NCI-H2171 (cell line): Measurements from ENCODE around the gene RNF208.
"Not testable (repeated sequence)": the region's sequence is repeated elsewhere in the genome, so short reads cannot be mapped to it uniquely, and the experiment has no call there.

ENCODE experiments used
- DNase-seq: peaks from one replicate; lab custom pipeline; 2025; lab: John Stamatoyannopoulos, UW

The RNF208 gene

DNA sequence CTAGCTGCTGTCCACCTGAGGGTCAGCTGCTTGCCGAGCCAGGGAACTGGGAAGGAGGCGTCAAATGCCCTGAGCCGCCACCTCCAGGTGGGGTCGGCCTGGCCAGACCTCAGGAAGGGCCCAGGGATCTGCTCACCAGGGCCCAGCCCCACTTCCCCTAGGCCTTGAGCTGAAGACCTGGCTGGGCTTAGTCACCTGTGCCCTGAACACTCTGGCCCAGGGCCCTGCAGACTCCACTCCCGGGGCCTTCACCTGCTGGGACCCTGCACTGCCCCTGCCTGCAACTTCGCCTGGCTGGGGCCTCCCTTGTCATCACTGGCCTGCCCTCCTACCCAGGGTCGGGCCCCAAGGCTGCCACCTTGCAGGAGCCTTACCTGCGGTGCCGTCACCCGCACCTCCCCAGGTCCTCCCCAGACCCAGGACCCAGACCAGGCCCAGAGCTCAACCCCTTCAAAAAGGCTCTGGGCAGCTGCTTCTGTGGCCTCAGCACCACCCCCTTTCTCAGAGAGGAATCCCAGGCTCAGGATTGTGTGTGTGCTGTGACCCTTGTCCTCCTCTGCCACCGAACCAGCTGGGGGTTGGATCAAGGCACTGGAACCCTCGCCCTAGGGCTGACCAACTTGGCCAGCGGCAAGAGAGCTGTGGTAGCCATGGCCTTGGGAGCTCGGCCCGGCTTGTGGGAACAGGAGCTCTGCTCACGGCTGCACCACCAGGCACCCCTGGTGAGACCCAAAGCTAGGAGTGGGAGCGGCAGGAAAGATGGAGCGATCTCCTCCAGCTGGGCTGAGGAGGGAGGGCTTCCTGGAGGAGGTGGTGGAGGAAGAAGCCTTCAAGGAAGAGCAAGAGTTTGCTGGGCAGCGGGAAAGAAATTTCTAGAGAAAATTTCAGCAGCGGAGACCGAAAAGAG, 31.9 kb upstream of the RNF208 start:
- DNase-seq: no peak

DNA sequence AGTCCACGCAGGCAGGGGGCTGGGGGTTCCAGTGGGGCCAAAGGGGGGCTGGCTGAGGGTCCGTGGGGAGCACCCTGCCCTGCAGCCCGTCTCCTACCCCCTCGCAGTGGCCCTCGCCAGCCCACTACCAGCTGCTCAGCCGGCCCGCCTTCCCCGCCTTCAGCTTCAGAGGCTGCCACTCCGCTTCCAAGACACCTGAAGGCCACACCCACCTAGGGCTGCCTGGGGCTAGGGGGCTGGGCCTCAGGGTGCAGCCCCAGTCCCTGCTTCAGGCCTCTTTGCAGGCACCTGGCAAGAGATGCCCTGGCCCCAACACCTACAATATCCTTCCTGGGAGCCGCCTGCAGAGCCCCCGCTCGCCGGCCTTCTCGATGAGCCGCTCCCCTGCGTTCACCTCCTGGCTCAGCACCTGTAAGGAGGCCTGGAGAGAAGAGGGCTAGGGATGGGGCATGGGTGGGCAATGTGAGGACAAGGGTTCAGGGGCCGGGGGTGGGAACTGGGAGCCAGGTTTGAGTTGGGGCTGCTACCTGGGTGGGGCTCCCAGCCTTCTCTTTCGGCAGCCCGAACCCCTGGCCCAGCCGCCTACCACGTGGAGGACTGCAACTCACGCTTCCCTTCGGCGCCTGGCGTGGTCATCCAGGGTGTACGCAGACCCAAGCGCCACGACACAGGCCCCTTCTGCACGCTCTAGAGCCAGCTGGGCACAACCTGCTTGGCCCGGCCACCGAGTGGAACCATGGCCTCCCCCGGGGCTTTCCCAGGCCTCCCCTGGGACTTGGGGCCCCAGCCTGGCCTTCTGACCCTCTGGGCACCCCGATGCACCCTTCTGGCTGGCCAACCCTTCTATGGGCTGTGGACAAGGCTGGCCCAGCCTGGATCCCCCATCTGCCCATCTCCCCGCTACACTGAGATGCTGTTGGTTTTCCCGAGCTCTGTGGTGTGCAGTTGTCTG, 30.8 kb upstream of the RNF208 start:
- DNase-seq: no peak

DNA sequence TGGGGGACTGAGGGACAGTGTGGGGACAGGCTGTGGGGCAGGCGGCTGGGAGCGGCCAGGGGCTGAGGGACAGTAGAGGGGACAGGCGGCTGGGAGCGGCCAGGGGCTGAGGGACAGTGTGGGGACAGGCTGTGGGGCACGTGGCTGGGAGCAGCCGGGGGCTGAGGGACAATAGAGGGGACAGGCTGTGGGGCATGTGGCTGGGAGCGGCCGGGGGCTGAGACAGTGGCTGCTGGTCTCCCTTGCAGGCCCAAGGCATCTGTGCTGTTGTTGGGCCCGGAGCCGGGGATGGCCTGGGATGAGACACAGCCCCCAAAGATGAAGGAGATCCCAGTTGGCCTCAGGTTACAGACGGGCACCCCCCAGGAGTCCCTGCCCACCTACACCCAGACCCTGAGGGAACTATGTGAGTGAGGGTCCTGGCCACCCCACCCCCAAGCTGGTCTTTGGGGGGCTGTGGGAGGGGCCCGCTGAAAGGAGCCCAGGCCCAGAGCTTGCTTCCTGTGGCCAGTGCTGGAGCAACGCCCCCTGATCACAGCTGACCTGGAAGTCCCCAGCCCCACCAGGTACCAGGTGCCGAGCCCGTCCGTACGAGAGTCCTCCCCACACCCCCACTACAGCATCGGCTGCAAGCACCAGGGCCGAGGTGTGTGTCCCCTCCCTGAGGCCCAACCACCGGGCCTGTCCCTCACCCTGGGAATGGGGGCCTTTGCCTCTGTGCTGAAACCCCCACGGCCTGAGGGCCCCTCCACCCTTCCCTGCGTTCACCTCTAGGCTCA, 29.6 kb upstream of the RNF208 start:
- DNase-seq: no peak

DNA sequence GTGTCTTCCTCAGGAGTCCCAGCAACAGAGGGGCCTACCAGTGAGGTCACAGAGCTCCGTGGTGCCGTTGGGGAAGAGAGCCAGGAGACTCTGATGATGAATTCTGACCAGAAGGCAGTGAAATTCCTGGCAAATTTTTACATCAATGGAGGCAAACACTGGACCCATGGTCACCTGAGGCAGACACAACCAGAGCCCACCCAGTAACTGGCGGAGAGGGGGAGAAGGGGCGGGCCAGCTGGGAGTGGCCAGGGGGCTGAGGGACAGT, 29.1 kb upstream of the RNF208 start, which contains the start of gene STPG3:
Gene STPG3, plus strand, starts transcription at position 93 of the 268 bp plus-strand sequence. Its CDS starts 1 bp downstream, at position 94.
- DNase-seq: no peak

DNA sequence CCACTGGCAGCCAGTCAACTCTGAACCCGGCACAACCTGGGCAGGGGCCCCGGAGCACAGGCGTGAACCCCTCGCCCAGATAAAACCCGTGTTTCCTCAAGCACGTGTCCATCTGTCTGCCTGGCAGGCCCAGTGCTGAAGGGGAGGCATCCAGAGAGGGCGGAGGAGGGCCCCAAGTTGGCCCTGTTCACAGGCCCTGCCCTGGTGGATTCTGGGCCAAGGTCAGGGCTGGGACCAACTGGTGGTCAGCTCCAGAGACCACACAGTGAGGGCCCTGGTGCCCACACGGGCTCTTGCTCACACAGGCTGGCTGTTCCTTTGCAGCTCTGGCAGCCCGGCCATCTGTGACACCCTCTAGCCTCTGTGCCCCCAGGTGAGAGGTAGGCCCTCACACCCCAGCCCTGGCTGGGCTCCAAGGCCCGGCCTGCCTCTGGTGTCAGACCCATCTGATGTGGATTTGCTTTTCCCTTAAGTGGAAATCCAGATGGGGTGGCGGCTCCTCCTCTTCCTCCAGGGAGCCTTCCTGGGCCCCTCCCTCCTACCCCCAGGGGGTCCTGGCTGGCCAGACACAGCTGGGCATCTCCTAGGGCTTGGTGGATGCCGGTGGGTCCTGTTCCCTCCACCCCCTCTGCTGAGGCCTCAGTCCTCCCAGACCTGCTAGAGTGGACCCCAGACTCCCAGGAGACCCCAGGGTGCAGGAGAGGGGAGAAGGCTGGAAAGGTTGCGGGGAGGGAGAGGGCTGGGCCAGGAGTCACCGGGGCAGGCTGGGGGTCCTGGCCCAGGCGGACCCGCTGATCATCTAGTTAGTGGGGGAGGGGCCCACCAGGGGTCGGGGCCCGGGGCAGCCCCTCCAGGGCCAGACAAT, 28.5 kb upstream of the RNF208 start:
- no peak for DNase-seq

DNA sequence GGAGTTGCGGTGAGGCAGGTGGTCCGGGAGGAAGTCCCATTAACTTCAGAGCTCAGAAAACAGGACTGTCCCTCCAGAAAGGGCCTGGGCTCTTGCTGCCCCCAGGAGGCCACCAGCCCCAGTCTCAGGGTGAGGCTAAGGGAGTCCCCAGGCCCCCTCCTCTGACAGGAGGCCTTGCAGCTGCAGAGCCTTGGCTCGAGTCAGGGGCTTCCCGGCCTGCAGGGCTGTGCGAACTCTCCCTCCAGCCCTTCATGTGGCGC, 25.8 kb upstream of the RNF208 start:
- DNase-seq: no peak

DNA sequence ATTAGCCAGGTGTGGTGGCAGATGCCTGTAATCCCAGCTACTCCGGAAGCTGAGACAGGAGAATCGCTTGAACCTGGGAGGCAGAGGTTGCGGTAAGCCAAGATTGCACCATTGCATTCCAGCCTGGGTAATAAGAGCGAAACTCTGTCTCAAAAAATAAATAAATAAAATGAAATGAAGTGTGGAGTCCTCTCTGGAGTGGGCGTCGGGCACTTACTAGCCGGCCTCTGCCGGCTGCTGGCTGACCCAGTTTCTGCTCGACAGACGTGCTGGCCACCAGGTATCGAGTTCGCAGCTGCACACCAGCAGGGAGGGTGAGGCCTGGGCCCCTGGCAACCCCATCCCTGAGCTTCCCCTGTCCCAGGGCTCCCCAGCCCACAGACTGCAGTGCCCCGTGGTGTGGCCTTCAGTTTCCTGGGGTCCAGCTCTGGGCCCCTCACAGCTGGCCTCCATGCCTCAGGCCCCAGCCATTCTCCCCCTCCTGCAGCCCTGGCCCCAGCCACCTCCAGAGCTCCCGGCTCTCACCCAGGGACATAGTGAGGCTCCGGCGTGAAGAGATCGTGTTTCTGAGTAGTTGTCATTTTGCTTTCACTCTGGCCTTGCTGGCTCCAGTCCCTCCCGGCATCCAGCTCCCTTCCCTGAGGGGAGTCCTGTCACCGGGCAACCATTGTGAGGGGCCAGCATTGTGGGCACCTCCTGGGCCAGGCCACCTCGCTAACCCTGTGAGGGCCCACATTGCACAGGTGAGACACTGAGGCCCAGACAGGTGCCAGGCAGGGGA, 25.3 kb upstream of the RNF208 start:
- no peak for DNase-seq

DNA sequence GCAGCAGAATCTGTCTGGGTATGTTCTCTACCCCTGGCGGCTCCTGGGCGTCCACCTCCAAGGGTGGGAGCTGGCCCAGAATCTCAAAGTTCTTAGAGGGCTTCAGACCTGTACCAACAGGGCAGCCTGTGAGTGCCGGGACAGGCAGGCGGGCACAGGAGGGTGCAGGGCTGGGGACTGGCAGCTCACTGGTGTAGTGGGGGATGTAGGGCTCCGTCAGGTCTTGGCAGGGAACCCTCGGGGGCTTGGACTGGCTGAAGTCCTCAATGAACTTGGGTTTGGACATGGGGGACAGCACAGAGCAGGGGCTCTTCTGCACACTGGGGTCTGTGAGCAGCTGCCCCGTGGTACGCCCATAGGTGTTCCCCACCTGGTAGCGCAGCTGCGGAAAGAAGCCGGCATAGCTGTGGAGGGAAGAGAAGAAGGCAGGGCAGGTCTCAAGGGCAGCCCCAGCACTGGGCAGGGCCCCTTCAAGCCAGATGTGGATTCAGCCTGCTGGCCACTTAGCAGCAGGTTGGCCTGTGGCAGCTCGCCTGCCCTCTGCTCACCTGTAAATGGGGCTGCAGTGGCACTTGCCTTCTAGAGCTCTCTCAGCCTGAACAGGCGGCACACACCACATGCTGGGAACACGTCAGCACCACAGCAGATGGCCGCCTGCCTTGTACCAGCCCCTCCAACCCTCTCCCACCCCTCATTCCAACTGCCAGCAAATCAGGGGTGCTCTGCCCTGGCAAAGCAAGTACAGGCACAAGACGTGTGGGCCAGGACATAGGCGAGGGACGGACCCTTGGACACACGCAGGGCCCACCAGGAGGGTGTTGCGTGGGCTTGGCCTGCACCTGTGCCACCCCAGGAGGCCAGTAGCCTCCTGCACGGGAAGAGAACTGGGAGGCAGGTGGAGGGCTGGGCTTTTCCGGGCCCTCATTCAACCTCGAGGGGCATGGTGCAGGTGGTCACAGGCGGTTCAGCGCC, 23.7 kb upstream of the RNF208 start:
- peak; percentile 84 for DNase-seq

DNA sequence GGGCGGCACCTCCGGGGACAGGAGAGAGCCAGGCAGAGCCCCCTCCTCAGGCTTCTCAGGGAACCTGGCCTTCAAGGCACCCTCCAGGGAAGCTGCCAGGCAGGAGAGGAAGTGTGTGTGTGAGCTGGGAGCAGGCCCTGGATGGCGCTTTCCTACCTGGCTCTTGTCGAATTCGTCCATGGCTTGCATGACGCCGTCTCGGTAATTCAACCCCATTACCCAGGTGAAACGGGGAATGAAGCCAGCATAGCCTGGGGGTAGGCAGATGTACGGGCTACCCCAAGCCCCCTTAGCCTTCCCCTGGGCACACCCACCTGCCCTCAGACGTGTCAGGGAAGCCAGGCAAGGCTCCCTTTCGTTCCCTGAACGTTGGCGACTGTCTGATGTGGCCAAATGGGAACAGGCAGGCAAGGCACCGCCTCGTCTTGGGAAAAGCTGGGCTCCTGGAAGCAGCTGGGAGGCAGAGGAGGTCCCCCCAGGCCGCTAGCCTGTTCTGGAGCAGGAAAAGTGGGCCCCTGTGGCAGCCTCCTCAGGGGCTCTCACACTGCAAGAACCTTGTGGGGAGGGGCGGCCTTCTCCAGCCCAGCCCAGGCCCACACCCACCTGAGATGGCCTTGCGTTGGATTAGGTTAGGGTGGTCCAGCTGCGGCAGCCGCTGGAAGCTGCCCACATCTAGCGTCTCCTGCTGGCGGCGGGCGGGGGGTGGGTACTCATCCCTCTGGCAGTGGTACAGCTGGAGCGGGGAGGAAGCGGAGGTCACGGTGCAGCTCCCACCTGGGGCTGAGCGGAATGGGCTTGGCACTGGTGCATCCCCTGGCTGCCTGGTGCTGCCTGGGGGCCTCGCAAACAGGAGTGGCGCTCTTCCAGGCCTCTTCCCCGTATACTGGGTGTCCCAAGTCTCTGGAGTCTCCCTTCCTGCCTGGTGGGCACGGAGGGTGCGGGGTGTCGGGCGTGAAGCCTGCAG, 22.7 kb upstream of the RNF208 start:
- peak; percentile 42 for DNase-seq

DNA sequence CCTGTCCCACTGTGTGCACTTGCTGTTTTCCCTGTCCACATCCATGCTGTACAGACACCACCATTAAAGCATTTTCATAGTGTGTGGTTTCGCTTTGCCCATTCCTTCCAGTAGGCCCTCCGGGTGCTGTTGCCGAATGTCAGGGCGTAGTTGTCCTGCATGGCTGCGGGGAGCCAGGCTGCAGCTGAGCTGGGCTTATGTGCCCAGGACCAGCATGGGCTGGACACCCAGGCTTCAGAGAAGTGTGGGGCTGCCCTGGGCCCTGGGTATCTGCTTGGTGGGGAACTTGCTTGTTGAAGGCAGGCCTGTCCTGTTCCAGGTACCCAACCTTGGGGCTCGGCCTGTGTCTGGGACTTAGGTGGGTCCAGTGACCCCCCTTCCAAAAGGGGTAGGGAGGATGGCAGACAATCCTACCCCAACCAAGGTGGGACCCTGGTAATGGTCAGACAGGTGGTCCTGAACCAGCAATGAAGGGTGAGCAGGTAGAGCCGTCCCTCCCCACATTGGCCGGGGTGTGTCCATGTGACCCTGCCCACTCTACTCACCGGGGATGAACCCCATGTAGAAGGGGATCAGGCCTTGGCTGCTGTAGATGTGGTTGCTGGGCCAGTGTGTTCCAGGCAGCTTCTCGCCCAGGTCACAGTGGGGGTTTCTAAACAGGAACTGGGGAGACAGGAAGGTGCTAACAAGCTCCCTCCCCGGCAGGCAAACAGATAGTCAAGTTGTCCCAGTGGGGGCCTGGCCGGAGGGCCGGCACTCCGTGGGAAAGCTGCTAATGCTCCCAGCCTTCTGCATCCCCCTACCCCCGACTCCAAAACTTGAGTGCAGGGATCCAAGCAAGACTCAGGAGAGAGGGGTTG, 21.8 kb upstream of the RNF208 start:
- no peak for DNase-seq

DNA sequence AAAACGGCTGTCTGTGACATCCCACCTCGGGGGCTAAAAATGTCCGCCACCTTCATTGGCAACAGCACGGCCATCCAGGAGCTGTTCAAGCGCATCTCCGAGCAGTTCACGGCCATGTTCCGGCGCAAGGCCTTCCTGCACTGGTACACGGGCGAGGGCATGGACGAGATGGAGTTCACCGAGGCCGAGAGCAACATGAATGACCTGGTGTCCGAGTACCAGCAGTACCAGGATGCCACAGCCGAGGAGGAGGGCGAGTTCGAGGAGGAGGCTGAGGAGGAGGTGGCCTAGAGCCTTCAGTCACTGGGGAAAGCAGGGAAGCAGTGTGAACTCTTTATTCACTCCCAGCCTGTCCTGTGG, 21.2 kb upstream of the RNF208 start:
- DNase-seq: not testable (repeated sequence)

DNA sequence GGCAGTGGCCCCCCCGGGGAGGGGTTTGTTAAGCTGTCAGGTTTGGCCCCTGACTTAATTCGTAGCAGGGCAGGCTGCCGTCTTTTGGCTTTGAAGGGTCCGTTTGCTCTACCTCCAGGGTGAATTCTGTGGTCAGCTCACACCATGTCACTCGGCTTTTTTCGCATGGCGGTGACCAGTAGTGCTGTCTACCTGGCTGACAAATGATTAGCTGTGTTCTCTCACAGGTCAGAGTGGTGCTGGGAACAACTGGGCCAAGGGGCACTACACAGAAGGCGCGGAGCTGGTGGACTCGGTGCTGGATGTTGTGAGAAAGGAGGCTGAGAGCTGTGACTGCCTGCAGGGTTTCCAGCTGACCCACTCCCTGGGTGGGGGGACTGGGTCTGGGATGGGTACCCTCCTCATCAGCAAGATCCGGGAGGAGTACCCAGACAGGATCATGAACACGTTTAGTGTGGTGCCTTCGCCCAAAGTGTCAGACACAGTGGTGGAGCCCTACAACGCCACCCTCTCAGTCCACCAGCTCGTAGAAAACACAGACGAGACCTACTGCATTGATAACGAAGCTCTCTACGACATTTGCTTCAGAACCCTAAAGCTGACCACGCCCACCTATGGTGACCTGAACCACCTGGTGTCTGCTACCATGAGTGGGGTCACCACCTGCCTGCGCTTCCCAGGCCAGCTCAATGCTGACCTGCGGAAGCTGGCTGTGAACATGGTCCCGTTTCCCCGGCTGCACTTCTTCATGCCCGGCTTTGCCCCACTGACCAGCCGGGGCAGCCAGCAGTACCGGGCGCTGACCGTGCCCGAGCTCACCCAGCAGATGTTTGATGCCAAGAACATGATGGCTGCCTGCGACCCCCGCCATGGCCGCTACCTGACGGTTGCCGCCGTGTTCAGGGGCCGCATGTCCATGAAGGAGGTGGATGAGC, 20.5 kb upstream of the RNF208 start:
- no peak for DNase-seq

DNA sequence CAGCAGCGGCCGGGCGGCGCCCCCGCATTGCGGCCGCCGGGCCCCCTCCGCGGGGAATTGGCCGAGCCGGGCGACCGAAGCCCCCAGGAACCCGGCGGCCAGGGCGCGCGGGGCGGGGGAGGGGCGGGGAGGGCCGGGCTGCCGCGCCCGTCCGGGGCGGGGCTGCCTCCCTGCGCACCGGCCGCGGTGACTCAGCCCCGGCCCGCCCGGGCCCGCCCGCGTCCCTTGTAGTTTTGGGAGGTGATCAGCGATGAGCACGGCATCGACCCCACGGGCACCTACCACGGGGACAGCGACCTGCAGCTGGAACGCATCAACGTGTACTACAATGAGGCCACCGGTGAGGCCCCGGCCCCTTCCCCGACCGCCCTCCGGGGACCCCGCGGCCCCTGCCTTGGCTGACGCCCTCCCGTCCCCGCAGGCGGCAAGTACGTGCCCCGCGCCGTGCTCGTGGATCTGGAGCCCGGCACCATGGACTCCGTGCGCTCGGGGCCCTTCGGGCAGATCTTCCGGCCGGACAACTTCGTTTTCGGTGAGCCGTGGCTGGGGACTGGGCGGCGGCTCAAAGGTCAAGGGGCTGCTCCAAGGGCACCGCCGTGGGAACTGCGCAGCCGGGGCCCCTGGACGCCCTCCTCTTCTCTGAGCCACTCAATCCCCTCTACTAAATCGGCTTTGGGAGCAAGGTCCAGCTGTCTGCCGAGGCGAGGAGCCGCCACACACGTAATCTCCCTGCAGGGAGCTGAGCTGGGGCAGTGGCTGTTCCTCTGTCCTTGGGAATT, 19.6 kb upstream of the RNF208 start:
- DNase-seq: no peak

DNA sequence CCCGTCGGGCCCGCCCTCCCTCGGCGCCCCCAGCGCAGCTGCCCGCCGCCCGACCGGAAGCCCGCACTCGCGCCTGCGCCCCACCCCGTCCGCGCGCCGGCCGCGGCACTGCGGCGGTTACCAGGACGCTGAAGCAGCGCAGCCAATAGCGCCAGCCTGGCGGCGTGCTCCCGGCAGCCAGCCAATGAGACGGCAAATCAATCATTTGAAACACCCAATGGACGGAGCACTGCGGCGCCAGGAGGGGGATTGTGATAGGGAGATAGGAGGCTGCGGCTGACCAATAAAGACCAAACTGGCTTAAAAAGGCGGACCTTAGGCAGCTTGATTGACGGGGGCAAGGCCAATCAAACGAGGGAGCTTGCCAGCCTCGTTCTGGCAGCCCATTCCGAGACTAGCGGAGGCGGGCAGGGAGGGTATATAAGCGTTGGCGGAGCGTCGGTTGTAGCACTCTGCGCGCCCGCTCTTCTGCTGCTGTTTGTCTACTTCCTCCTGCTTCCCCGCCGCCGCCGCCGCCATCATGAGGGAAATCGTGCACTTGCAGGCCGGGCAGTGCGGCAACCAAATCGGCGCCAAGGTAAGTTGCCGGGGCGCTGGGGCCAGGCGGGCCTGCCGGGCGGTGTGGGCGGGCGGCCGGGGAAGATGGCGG, 18.9 kb upstream of the RNF208 start, which contains the start of gene TUBB4B:
Gene TUBB4B, plus strand, starts transcription at position 447 of the 649 bp plus-strand sequence. Its CDS starts 74 bp downstream, at position 521.
- peak; percentile 100 for DNase-seq

DNA sequence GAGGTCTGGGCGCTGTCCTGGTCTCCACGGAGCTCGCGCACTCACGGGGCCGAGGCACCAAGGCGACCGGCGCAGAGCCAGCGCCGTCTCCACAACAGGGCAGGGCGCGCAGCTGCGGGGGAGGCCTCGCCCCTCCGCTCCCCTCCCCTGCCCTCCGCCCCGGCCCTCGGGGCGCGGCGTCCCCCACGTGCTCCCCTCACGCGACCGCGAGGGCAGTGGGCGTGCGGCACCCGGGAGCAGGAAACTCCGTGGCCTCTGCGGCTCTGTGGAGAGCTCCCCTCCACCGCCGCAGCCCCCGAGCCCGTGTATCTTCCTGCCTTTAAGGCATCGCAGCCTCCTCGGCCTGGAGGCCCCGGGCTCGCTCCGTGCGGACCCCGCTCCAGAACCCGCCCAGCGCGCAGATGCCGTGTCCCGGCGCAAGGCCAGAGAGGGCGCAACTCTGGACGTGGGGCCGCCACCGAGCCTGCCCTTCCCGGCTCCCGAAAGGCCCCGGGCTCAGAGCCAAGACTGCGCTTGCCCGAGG, 18.3 kb upstream of the RNF208 start:
- DNase-seq: peak; percentile 85
